Activated naive CD4-positive, alpha-beta T cell (primary cell): ENCODE data around the gene PEAR1.

Experiments used
- DNase-seq, 4 experiments: peaks; one replicate each; lab custom pipeline; 2025; lab: John Stamatoyannopoulos, UW

Gene PEAR1

GRCh38 chr1:156938813-156939212 is 45.3 kb downstream of the PEAR1 start:
- DNase-seq, result no peak

GRCh38 chr1:156939786-156940334 is 46.3 kb downstream of the PEAR1 start:
- DNase-seq, result no peak

GRCh38 chr1:156941675-156942074 is 48.2 kb downstream of the PEAR1 start:
- DNase-seq, result no peak

- DNase-seq, result no peak
Observed at GRCh38 chr1:156942176-156942575, 48.7 kb downstream of the PEAR1 start.

GRCh38 chr1:156942576-156942975 is 49.1 kb downstream of the PEAR1 start:
- no peak for DNase-seq

- DNase-seq, result no peak
Observed at GRCh38 chr1:156943756-156944155, 50.2 kb downstream of the PEAR1 start.

- no peak for DNase-seq
Observed at GRCh38 chr1:156944268-156944667, 50.8 kb downstream of the PEAR1 start.

- no peak for DNase-seq
Observed at GRCh38 chr1:156944848-156945247, 51.3 kb downstream of the PEAR1 start.

- no peak for DNase-seq
Observed at GRCh38 chr1:156945881-156946661, 52.6 kb downstream of the PEAR1 start.

GRCh38 chr1:156947127-156947526 is 53.6 kb downstream of the PEAR1 start:
- DNase-seq, result no peak

- no peak for DNase-seq
Observed at GRCh38 chr1:156947818-156948525, 54.5 kb downstream of the PEAR1 start.

- no peak for DNase-seq
Observed at GRCh38 chr1:156948708-156949107, 55.2 kb downstream of the PEAR1 start.

- no peak for DNase-seq
Observed at GRCh38 chr1:156949127-156949526, 55.6 kb downstream of the PEAR1 start.

- DNase-seq, result no peak
Observed at GRCh38 chr1:156951371-156951770, 57.9 kb downstream of the PEAR1 start.

GRCh38 chr1:156953571-156953970 is 60.1 kb downstream of the PEAR1 start:
- no peak for DNase-seq

GRCh38 chr1:156956333-156956732 is 62.8 kb downstream of the PEAR1 start:
- no peak for DNase-seq

GRCh38 chr1:156957634-156958033 is 64.1 kb downstream of the PEAR1 start:
- DNase-seq, result no peak

GRCh38 chr1:156958247-156958714 is 64.8 kb downstream of the PEAR1 start:
- no peak for DNase-seq

GRCh38 chr1:156959414-156959813 is 65.9 kb downstream of the PEAR1 start:
- no peak for DNase-seq

GRCh38 chr1:156959925-156960324 is 66.4 kb downstream of the PEAR1 start:
- no peak for DNase-seq

- DNase-seq, result peak in 1 of 4 experiments; percentile 18
Observed at GRCh38 chr1:156961709-156962108, 68.2 kb downstream of the PEAR1 start.

- peak in 2 of 4 experiments; percentile 27 to 41 for DNase-seq
Observed at GRCh38 chr1:156963621-156964020, 70.1 kb downstream of the PEAR1 start.

GRCh38 chr1:156964441-156964840 is 70.9 kb downstream of the PEAR1 start:
- DNase-seq, result no peak
